ENCODE measurements around the gene ZNF69. TPM values are rescaled to one million over a fixed set of nuclear protein-coding genes. Genes with fewer than 3 reads are reported as not detected.
A peak's percentile ranks its signal among the peaks of the same experiment; 100 is the strongest.
"Not testable (repeated sequence)": the region's sequence is repeated elsewhere in the genome, so short reads cannot be mapped to it uniquely, and the experiment has no call there.

The ZNF69 gene
- total RNA-seq, 1 donor from 2014 or later = 12.3 TPM

- no peaks in the 10 kb centered on the region for H3K9me3 ChIP-seq
- no peaks in the 10 kb centered on the region for H3K4me1 ChIP-seq
- DNase-seq (ENCODE audit: extremely low spot score in 2 of 2) = no peak
- TF ChIP-seq POLR2AphosphoS5 (IDR thresholded peaks at IDR 0.05; ENCODE audit: insufficient read depth in 1 of 2, low read depth in 1 of 2) (no peak), CTCF (IDR thresholded peaks at IDR 0.05) (peak in 2 of 3 experiments; percentile 62 to 69)
- no peaks in the 10 kb centered on the region for H3K36me3 ChIP-seq
- no peak overlapping the region for H3K4me3 ChIP-seq
- H3K27me3 ChIP-seq = no peaks in the 10 kb centered on the region
- intact Hi-C loops (cut with DNase I) = no loop called here
- H3K27ac ChIP-seq = no peak overlapping the region
Measured at GRCh38 chr19:11881151-11881800, 6.3 kb upstream of the ZNF69 start.

DNA sequence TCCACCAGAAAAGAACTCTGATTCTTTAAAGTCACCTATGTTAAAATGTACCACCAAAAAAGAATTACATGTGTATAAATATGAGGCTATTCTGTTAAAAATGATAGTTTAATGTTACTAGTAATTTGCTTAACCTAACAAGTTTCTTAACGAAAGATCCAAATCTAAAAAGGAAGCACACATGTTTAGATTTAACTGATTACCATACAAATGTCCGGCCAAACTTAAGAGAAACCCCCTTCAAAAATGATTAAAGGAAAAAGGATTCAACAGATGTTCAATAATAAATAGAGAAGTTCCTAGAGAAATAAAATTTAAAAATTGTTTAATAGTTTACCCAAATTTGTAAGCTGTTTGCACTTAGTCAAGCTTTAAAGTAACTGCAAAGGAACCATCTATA, 5.0 kb upstream of the ZNF69 start:
- Histone ChIP-seq H3K4me3 (no peak overlapping the region), H3K27ac (no peak overlapping the region), H3K36me3 (no peaks in the 10 kb centered on the region), H3K4me1 (peaks cover 5% of the 10 kb centered on the region), H3K27me3 (no peaks in the 10 kb centered on the region), H3K9me3 (no peaks in the 10 kb centered on the region)
- TF ChIP-seq POLR2AphosphoS5 (IDR thresholded peaks at IDR 0.05; ENCODE audit: insufficient read depth in 1 of 2, low read depth in 1 of 2) (no peak), CTCF (IDR thresholded peaks at IDR 0.05) (no peak), POLR2A (IDR thresholded peaks at IDR 0.05) (no peak)
- DNase-seq (ENCODE audit: extremely low spot score in 2 of 2) = no peak
- intact Hi-C loops (cut with DNase I) = no loop called here

DNA sequence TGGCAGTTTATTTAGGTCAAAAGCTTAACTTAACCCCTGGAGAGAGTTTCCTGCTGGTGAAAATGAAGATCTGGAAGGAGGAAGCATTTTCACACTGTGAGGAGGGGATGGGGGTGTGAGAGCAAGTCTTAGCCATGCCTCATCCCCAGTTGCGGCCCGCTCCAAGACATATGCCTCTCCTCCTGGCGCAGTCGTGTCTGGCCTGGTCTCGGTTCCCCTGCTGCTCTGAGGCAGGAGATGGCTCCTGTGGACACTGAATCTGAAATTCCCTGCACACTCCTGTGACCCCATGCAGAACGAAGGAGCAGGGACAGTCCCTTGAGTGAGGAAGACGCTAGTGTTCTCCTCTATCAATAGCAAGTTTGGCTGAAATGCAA, 360 bp upstream of the ZNF69 start:
- no peaks in the 10 kb centered on the region for H3K9me3 ChIP-seq
- no peaks in the 10 kb centered on the region for H3K27me3 ChIP-seq
- H3K4me1 ChIP-seq = peaks cover 21% of the 10 kb centered on the region
- H3K27ac ChIP-seq = peak overlapping the region; percentile 87
- no peak for DNase-seq (ENCODE audit: extremely low spot score in 2 of 2)
- TF ChIP-seq CTCF (IDR thresholded peaks at IDR 0.05) (no peak), POLR2A (IDR thresholded peaks at IDR 0.05) (no peak), POLR2AphosphoS5 (IDR thresholded peaks at IDR 0.05; ENCODE audit: insufficient read depth in 1 of 2, low read depth in 1 of 2) (no peak)
- H3K36me3 ChIP-seq = no peaks in the 10 kb centered on the region
- intact Hi-C loops (cut with DNase I) = no loop called here
- H3K4me3 ChIP-seq = peak overlapping the region; percentile 65 to 76

DNA sequence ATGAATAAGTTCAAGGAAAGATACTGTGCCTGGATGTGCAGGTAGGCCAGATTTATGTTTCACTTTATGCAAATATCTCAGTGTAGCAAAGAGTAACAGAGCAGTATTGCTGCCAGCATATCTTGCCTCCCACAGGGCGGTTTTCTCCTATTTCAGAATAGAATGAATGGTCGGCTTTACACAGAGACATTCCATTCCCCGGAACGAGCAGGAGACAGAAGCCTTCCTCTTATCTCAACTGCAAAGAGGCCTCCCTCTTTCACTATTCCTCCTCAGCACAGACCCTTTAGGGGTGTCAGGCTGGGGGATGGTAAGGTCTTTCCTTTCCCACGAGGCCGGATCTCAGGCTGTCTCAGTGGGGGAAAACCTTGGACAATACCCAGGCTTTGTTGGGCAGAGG, 2.3 kb downstream of the ZNF69 start:
- H3K9me3 ChIP-seq; H3K27me3 ChIP-seq; DNase-seq (ENCODE audit: extremely low spot score in 2 of 2); intact Hi-C loops (cut with DNase I); H3K4me3 ChIP-seq; H3K36me3 ChIP-seq; H3K27ac ChIP-seq: not testable (repeated sequence)
- peaks cover 21% of the 10 kb centered on the region for H3K4me1 ChIP-seq

GRCh38 chr19:11890634-11891033, 3.1 kb downstream of the ZNF69 start:
- Histone ChIP-seq H3K36me3 (no peaks in the 10 kb centered on the region), H3K27me3 (no peaks in the 10 kb centered on the region), H3K9me3 (no peaks in the 10 kb centered on the region), H3K27ac (no peak overlapping the region), H3K4me1 (peaks cover 21% of the 10 kb centered on the region), H3K4me3 (no peak overlapping the region)
- TF ChIP-seq POLR2A (IDR thresholded peaks at IDR 0.05) = no peak
- TF ChIP-seq POLR2AphosphoS5 (IDR thresholded peaks at IDR 0.05; ENCODE audit: insufficient read depth in 1 of 2, low read depth in 1 of 2) = no peak
- no peak for TF ChIP-seq CTCF (IDR thresholded peaks at IDR 0.05)
- DNase-seq (ENCODE audit: extremely low spot score in 2 of 2) = no peak
- intact Hi-C loops (cut with DNase I) = no loop called here
